PC-9 (cell line): ENCODE measurements around the gene POMT2. TPM values are rescaled to one million over a fixed set of nuclear protein-coding genes. Genes with fewer than 3 reads are reported as not detected.

Experiments used
- BruUV-seq: library from RNA; stranded (reverse); fragments of 400-500 nt; replicated peaks from 2 replicates; lab custom pipeline; 2021; lab: Mats Ljungman, UMichigan
- CTCF ChIA-PET: fragments of 300-600 bp; sonication (Branson Sonifier 250); formaldehyde crosslinking; loops from one replicate; lab custom pipeline; 2022; ENCODE audit warnings: antibody characterized with exemption; lab: Charles Lee
- POLR2A ChIA-PET: fragments of 300-600 bp; sonication (Branson Sonifier 250); formaldehyde crosslinking; loops from one replicate; lab custom pipeline; 2022; ENCODE audit warnings: antibody characterized with exemption; ENCODE audit not compliant: unreplicated experiment; lab: Charles Lee
- DNase-seq, 2 experiments: peaks; one replicate each; pipeline versions ENCODE4 v3.0.0 to v3.0.0-alpha.2; 2015 to 2022; ENCODE audit warnings: mixed read lengths in 1 of 2
- H2AFZ ChIP-seq: fragments of 200-600 bp; sonication (generic); 2 replicates; pipeline ENCODE4 v1.8.1; 2017; ENCODE audit warnings: antibody characterized with exemption
- H3F3A ChIP-seq: fragments of 200-600 bp; sonication (generic); 2 replicates; pipeline ENCODE4 v1.8.1; 2017; ENCODE audit warnings: antibody characterized with exemption, mild to moderate bottlenecking, low read depth; ENCODE audit not compliant: insufficient read depth
- H3K27ac ChIP-seq: fragments of 200-600 bp; sonication (generic); 2 replicates; pipeline ENCODE4 v1.6.1; 2016; ENCODE audit warnings: mixed run types
- H3K27me3 ChIP-seq: fragments of 200-600 bp; sonication (generic); 2 replicates; pipeline ENCODE4 v1.6.1; 2016; ENCODE audit warnings: low read depth, mixed run types; ENCODE audit not compliant: insufficient read depth
- H3K36me3 ChIP-seq: fragments of 200-600 bp; sonication (generic); 2 replicates; pipeline ENCODE4 v1.6.1; 2016; ENCODE audit warnings: low read depth, mixed run types
- H3K4me1 ChIP-seq: fragments of 200-600 bp; sonication (generic); replicated peaks from 2 replicates; pipeline ENCODE4 v1.6.1; 2016; ENCODE audit warnings: mixed run types; ENCODE audit not compliant: insufficient read depth
- H3K4me2 ChIP-seq: fragments of 200-600 bp; sonication (generic); 2 replicates; pipeline ENCODE4 v1.6.1; 2017; ENCODE audit warnings: mixed run types
- H3K4me3 ChIP-seq: fragments of 200-600 bp; sonication (generic); 2 replicates; pipeline ENCODE4 v1.6.1; 2016; ENCODE audit warnings: mixed run types
- H3K79me2 ChIP-seq: fragments of 200-600 bp; sonication (generic); 2 replicates; pipeline ENCODE4 v1.6.1; 2017; ENCODE audit warnings: low read depth, mixed run types
- H3K9me2 ChIP-seq: fragments of 200-600 bp; sonication (generic); 2 replicates; pipeline ENCODE4 v1.8.1; 2017; ENCODE audit warnings: mild to moderate bottlenecking; ENCODE audit not compliant: insufficient read depth
- H3K9me3 ChIP-seq: fragments of 200-600 bp; sonication (generic); 2 replicates; pipeline ENCODE4 v1.8.1; 2016; ENCODE audit warnings: low read depth; ENCODE audit not compliant: insufficient read depth
- H4K20me1 ChIP-seq: fragments of 200-600 bp; sonication (generic); 2 replicates; pipeline ENCODE4 v1.8.1; 2017; ENCODE audit not compliant: insufficient read depth
- CTCF ChIP-seq: fragments of 200-600 bp; sonication (generic); conservative IDR thresholded peaks from 2 replicates; pipeline ENCODE4 v1.6.1; 2017; ENCODE audit warnings: mixed run types, antibody characterized with exemption, mild to moderate bottlenecking, moderate library complexity
- EZH2 ChIP-seq: fragments of 200-600 bp; sonication (generic); IDR thresholded peaks from 2 replicates; pipeline ENCODE4 v1.8.0; 2017; ENCODE audit warnings: antibody characterized with exemption, low read depth
- intact Hi-C: fragments of 100-400 bp; cut with micrococcal nuclease; formaldehyde crosslinking; loops from one replicate; pipeline ENCODE4 v1.10.0; 2022; ENCODE audit not compliant: unreplicated experiment
- total RNA-seq: library from RNA; stranded (reverse); gene quantifications from 2 replicates; pipeline ENCODE4 v1.2.3, GENCODE V29; 2021

The POMT2 gene
- total RNA-seq, 1 experiment from 2014 or later = 96.5 TPM

GRCh38 chr14:77238996-77239395 lies 81.7 kb downstream of the POMT2 start:
- no peak overlapping the region for H2AFZ ChIP-seq
- no TSS peak for BruUV-seq
- no peaks in the 10 kb centered on the region for H3F3A ChIP-seq
- TF ChIP-seq CTCF = no peak
- TF ChIP-seq EZH2 = no peak
- no peaks in the 10 kb centered on the region for H3K9me3 ChIP-seq
- no peak for DNase-seq
- H3K4me1 ChIP-seq = no peaks in the 10 kb centered on the region
- no peaks in the 10 kb centered on the region for H3K79me2 ChIP-seq
- no peaks in the 10 kb centered on the region for H3K9me2 ChIP-seq
- H3K4me3 ChIP-seq = no peak overlapping the region
- no peaks in the 10 kb centered on the region for H4K20me1 ChIP-seq
- H3K27me3 ChIP-seq = peaks cover 86% of the 10 kb centered on the region
- CTCF ChIA-PET = no interaction called here
- intact Hi-C loops = no loop called here
- no peaks in the 10 kb centered on the region for H3K36me3 ChIP-seq
- H3K4me2 ChIP-seq = no peak overlapping the region
- POLR2A ChIA-PET = no interaction called here
- H3K27ac ChIP-seq = no peak overlapping the region

GRCh38 chr14:77238356-77238755 lies 82.3 kb downstream of the POMT2 start:
- H3K36me3 ChIP-seq = no peaks in the 10 kb centered on the region
- intact Hi-C loops = no loop called here
- H3K4me3 ChIP-seq = no peak overlapping the region
- no peaks in the 10 kb centered on the region for H3K79me2 ChIP-seq
- DNase-seq = no peak
- no peak overlapping the region for H3K4me2 ChIP-seq
- POLR2A ChIA-PET = interaction anchor here (0.6 kb wide), 1 partner anchor 9 kb away, joined by 4 read pairs; no protein-coding TSS in a partner anchor
- H3K27me3 ChIP-seq = peaks cover 87% of the 10 kb centered on the region
- H3F3A ChIP-seq = no peaks in the 10 kb centered on the region
- no peaks in the 10 kb centered on the region for H4K20me1 ChIP-seq
- H3K9me2 ChIP-seq = no peaks in the 10 kb centered on the region
- no TSS peak for BruUV-seq
- H2AFZ ChIP-seq = no peak overlapping the region
- H3K4me1 ChIP-seq = no peaks in the 10 kb centered on the region
- CTCF ChIA-PET = no interaction called here
- no peak overlapping the region for H3K27ac ChIP-seq
- no peaks in the 10 kb centered on the region for H3K9me3 ChIP-seq
- TF ChIP-seq CTCF = no peak
- no peak for TF ChIP-seq EZH2

- intact Hi-C loops = no loop called here
- Histone ChIP-seq H3K9me3 (no peaks in the 10 kb centered on the region), H3K4me1 (no peaks in the 10 kb centered on the region), H4K20me1 (no peaks in the 10 kb centered on the region), H3K4me2 (no peak overlapping the region), H3K27me3 (peaks cover 84% of the 10 kb centered on the region), H3K4me3 (no peak overlapping the region), H3K9me2 (no peaks in the 10 kb centered on the region), H3K36me3 (no peaks in the 10 kb centered on the region), H3K79me2 (no peaks in the 10 kb centered on the region), H3F3A (no peaks in the 10 kb centered on the region), H3K27ac (no peak overlapping the region), H2AFZ (no peak overlapping the region)
- POLR2A ChIA-PET = interaction anchor here (0.6 kb wide), 1 partner anchor 1970 kb away, joined by 6 read pairs; no protein-coding TSS in a partner anchor
- CTCF ChIA-PET = no interaction called here
- no TSS peak for BruUV-seq
- no peak for DNase-seq
- TF ChIP-seq EZH2 (no peak), CTCF (no peak)
Measured at GRCh38 chr14:77236814-77237213, 83.9 kb downstream of the POMT2 start.
